H1 (cell line): Measurements from ENCODE around the gene VPS18. TPM values are rescaled to one million over a fixed set of nuclear protein-coding genes. Genes with fewer than 3 reads are reported as not detected.

Source experiments
- CTCF ChIA-PET: fragments of 300-600 bp; sonication (Branson Sonifier 250); formaldehyde crosslinking; loops from one replicate; lab custom pipeline; 2021; ENCODE audit not compliant: partially characterized antibody; lab: Charles Lee
- POLR2A ChIA-PET: fragments of 300-600 bp; sonication (Branson Sonifier 250); formaldehyde crosslinking; loops from one replicate; lab custom pipeline; 2021; ENCODE audit warnings: inconsistent platforms; ENCODE audit not compliant: partially characterized antibody; lab: Charles Lee
- DNase-seq, 2 experiments: peaks; one replicate each; pipeline versions ENCODE4 v3.0.0 to v3.0.0-alpha.2; 2010 to 2022; ENCODE audit warnings: low spot score in 2 of 2, low read depth in 1 of 2, mixed read lengths in 1 of 2
- FAIRE-seq: peaks from 2 replicates; lab custom pipeline; 2011; peaks lifted over from hg19 to GRCh38; lab: Jason Lieb, UNC
- H2AFZ ChIP-seq: 2 replicates; pipeline ENCODE4 v1.8.1; 2012; ENCODE audit warnings: low read length, inconsistent platforms
- H2AK5ac ChIP-seq: 2 replicates; pipeline ENCODE4 v1.6.1; 2013; ENCODE audit warnings: low read depth, low read length
- H2BK120ac ChIP-seq: replicated peaks from 2 replicates; pipeline ENCODE3; 2013; ENCODE audit warnings: low read depth, low read length, inconsistent platforms
- H2BK12ac ChIP-seq: 2 replicates; pipeline ENCODE4 v1.6.1; 2013; ENCODE audit warnings: low read depth, low read length
- H2BK15ac ChIP-seq: 2 replicates; pipeline ENCODE4 v1.6.1; 2013; ENCODE audit warnings: low read length
- H2BK20ac ChIP-seq: 2 replicates; pipeline ENCODE4 v1.6.1; 2013; ENCODE audit warnings: low read length
- H2BK5ac ChIP-seq: 2 replicates; pipeline ENCODE4 v1.6.1; 2013; ENCODE audit warnings: low read depth, low read length
- H3K14ac ChIP-seq: 2 replicates; pipeline ENCODE4 v1.6.1; 2013; ENCODE audit warnings: inconsistent platforms; ENCODE audit not compliant: insufficient read length
- H3K18ac ChIP-seq: 2 replicates; pipeline ENCODE4 v1.6.1; 2013; ENCODE audit warnings: low read length; ENCODE audit errors: extremely low read depth
- H3K23ac ChIP-seq: 2 replicates; pipeline ENCODE4 v1.6.1; 2013; ENCODE audit warnings: inconsistent platforms; ENCODE audit not compliant: insufficient read length
- H3K23me2 ChIP-seq: 2 replicates; pipeline ENCODE4 v1.6.1; 2013; ENCODE audit warnings: low read depth, low read length
- H3K27ac ChIP-seq: 2 replicates; pipeline ENCODE4 v1.6.1; 2011; ENCODE audit warnings: low read depth, low read length, inconsistent platforms
- H3K27me3 ChIP-seq, 4 experiments: replicated peaks in 1 of 4; 1 replicate in 1 of 4; 2 replicates in 3 of 4; pipeline versions ENCODE4 v1.6.1 to v1.8.1; 2011 to 2013; ENCODE audit warnings: low read length in 3 of 4, mild to moderate bottlenecking in 3 of 4, inconsistent platforms in 2 of 4, mixed read lengths in 2 of 4, moderate library complexity in 1 of 4; ENCODE audit not compliant: control insufficient read depth in 3 of 4, insufficient read depth in 3 of 4; ENCODE audit errors: extremely low read depth in 1 of 4
- H3K36me3 ChIP-seq, 4 experiments: 2 replicates each; pipeline versions ENCODE4 v1.6.1 to v1.8.1; 2011 to 2013; ENCODE audit warnings: mild to moderate bottlenecking in 4 of 4, low read length in 3 of 4, moderate library complexity in 2 of 4, control low read depth in 1 of 4, inconsistent platforms in 1 of 4; ENCODE audit not compliant: insufficient read depth in 4 of 4, control insufficient read depth in 2 of 4
- H3K4ac ChIP-seq: replicated peaks from 2 replicates; pipeline ENCODE3; 2013; ENCODE audit warnings: low read length, low read depth, mixed read lengths, inconsistent platforms; ENCODE audit not compliant: insufficient read length
- H3K4me1 ChIP-seq, 4 experiments: replicated peaks in 1 of 4; 1 replicate in 1 of 4; 2 replicates in 3 of 4; pipeline versions ENCODE4 v1.6.1 to v1.8.1; 2011 to 2013; ENCODE audit warnings: low read length in 3 of 4, inconsistent platforms in 2 of 4, mixed read lengths in 1 of 4; ENCODE audit not compliant: insufficient read depth in 4 of 4, control insufficient read depth in 3 of 4
- H3K4me2 ChIP-seq, 2 experiments: 2 replicates each; pipeline versions ENCODE4 v1.6.1 to v1.8.1; 2011 to 2013; ENCODE audit warnings: low read depth in 2 of 2, low read length in 2 of 2, control low read depth in 1 of 2, inconsistent platforms in 1 of 2, mild to moderate bottlenecking in 1 of 2; ENCODE audit not compliant: insufficient read depth in 1 of 2
- H3K4me3 ChIP-seq, 4 experiments: fragments of 200-600, 300-600 bp in 1 of 4; sonication (generic), shearing (Covaris generic), sonication (Bioruptor Twin) in 1 of 4; 2 replicates each; pipeline versions ENCODE4 v1.5.1 to v1.8.1; 2011 to 2016; ENCODE audit warnings: low read length in 4 of 4, low read depth in 3 of 4, control low read depth in 2 of 4, inconsistent platforms in 2 of 4, mild to moderate bottlenecking in 2 of 4, mixed read lengths in 1 of 4, moderate library complexity in 1 of 4; ENCODE audit not compliant: insufficient read depth in 2 of 4; ENCODE audit errors: extremely low read depth in 1 of 4
- H3K56ac ChIP-seq: replicated peaks from 2 replicates; pipeline ENCODE3; 2013; ENCODE audit warnings: low read depth, mild to moderate bottlenecking, mixed read lengths, low read length, inconsistent platforms; ENCODE audit not compliant: insufficient read length
- H3K79me1 ChIP-seq: 2 replicates; pipeline ENCODE4 v1.6.1; 2013; ENCODE audit warnings: low read depth, low read length, control low read depth
- H3K79me2 ChIP-seq, 2 experiments: 2 replicates each; pipeline versions ENCODE4 v1.6.1 to v1.8.1; 2012 to 2013; ENCODE audit warnings: low read length in 2 of 2, mild to moderate bottlenecking in 2 of 2, inconsistent platforms in 1 of 2; ENCODE audit not compliant: insufficient read depth in 2 of 2, control insufficient read depth in 1 of 2
- H3K9ac ChIP-seq, 4 experiments: replicated peaks in 1 of 4; 1 replicate in 1 of 4; 2 replicates in 3 of 4; pipeline versions ENCODE4 v1.6.1 to v1.8.1; 2011 to 2013; ENCODE audit warnings: low read depth in 3 of 4, low read length in 3 of 4, control low read depth in 2 of 4, mild to moderate bottlenecking in 2 of 4, moderate library complexity in 2 of 4, inconsistent platforms in 1 of 4; ENCODE audit errors: extremely low read depth in 1 of 4
- H3K9me3 ChIP-seq, 2 experiments: 2 replicates each; pipeline versions ENCODE4 v1.6.1 to v1.8.1; 2012 to 2013; ENCODE audit warnings: mild to moderate bottlenecking in 2 of 2, moderate library complexity in 2 of 2, control low read depth in 1 of 2, inconsistent platforms in 1 of 2, low read depth in 1 of 2, low read length in 1 of 2, mixed read lengths in 1 of 2; ENCODE audit not compliant: insufficient read depth in 2 of 2
- H4K20me1 ChIP-seq, 2 experiments: replicated peaks in 1 of 2; 2 replicates each; pipeline versions ENCODE3 to v1.8.1; 2011 to 2013; ENCODE audit warnings: inconsistent platforms in 2 of 2, low read length in 2 of 2, mild to moderate bottlenecking in 1 of 2; ENCODE audit not compliant: insufficient read depth in 2 of 2, control insufficient read depth in 1 of 2
- H4K5ac ChIP-seq: 2 replicates; pipeline ENCODE4 v1.6.1; 2013; ENCODE audit warnings: low read length, low read depth, mixed read lengths, inconsistent platforms; ENCODE audit not compliant: insufficient read length
- H4K8ac ChIP-seq: 2 replicates; pipeline ENCODE4 v1.8.0; 2013; ENCODE audit warnings: mild to moderate bottlenecking, moderate library complexity, low read length, inconsistent platforms; ENCODE audit not compliant: insufficient read depth; ENCODE audit errors: extremely low read depth
- H4K91ac ChIP-seq: replicated peaks from 2 replicates; pipeline ENCODE3; 2013; ENCODE audit warnings: low read length, mixed read lengths, inconsistent platforms; ENCODE audit not compliant: insufficient read length
- SIN3A ChIP-seq, 2 experiments: IDR thresholded peaks in 1 of 2; conservative IDR thresholded peaks in 1 of 2; 2 replicates each; pipeline ENCODE4 v1.6.1; 2011 to 2012; ENCODE audit warnings: low read length in 2 of 2, improper control_type of control experiment in 1 of 2, low read depth in 1 of 2, mild to moderate bottlenecking in 1 of 2
- SP1 ChIP-seq: IDR thresholded peaks from 2 replicates; pipeline ENCODE4 v1.6.1; 2011; ENCODE audit warnings: low read depth, low read length
- TCF12 ChIP-seq: IDR thresholded peaks from 2 replicates; pipeline ENCODE4 v1.6.1; 2011; ENCODE audit warnings: low read depth, mild to moderate bottlenecking, low read length
- TEAD4 ChIP-seq: IDR thresholded peaks from 2 replicates; pipeline ENCODE4 v1.6.1; 2012; ENCODE audit warnings: low read depth, low read length, inconsistent platforms, mixed read lengths
- WGBS, 2 experiments: shearing (Covaris generic) in 1 of 2; methylation state at CpG; one replicate each; pipeline versions ENCODE4 v1.1.6 to v1.1.7; 2013 to 2015; ENCODE audit warnings: low lambda C conversion rate in 2 of 2, mixed read lengths in 2 of 2, inconsistent platforms in 1 of 2, low coverage in 1 of 2, missing lambda C conversion rate in 1 of 2; ENCODE audit not compliant: insufficient replicate concordance in 2 of 2, insufficient coverage in 1 of 2, insufficient read length in 1 of 2; ENCODE audit errors: extremely low coverage in 1 of 2, missing lambda C conversion rate in 1 of 2; 5-methylcytosine and 5-hydroxymethylcytosine counted together
- polyA plus RNA-seq, 7 experiments: library from polyadenylated mRNA; depleted of rRNA in 3 of 7; stranded (reverse) in 5 of 7; unstranded in 2 of 7; fragments of >200 nt in 5 of 7; fragments of 200-250 nt in 2 of 7; gene quantifications; 1 replicate in 5 of 7; 2 replicates in 1 of 7; 4 replicates in 1 of 7; pipeline versions ENCODE4 v1.2.1 to v1.2.3, GENCODE V29; 2011 to 2013; ENCODE audit warnings: missing spikeins in 2 of 7, mixed read lengths in 2 of 7
- total RNA-seq: library from RNA; stranded (reverse); fragmentation: NEBNext Ultra II Directional; extraction: Animal tissue kit (Norgen Biotek cat#: 25700); gene quantifications from 2 replicates; pipeline ENCODE4 v1.2.1, GENCODE V29; 2021

The VPS18 gene
- total and polyA plus RNA-seq, 2 of the 8 experiments (the other 6 are each of a cell fraction or from before 2014, with no cell fraction given) = 28.9 to 32.7 TPM

DNA sequence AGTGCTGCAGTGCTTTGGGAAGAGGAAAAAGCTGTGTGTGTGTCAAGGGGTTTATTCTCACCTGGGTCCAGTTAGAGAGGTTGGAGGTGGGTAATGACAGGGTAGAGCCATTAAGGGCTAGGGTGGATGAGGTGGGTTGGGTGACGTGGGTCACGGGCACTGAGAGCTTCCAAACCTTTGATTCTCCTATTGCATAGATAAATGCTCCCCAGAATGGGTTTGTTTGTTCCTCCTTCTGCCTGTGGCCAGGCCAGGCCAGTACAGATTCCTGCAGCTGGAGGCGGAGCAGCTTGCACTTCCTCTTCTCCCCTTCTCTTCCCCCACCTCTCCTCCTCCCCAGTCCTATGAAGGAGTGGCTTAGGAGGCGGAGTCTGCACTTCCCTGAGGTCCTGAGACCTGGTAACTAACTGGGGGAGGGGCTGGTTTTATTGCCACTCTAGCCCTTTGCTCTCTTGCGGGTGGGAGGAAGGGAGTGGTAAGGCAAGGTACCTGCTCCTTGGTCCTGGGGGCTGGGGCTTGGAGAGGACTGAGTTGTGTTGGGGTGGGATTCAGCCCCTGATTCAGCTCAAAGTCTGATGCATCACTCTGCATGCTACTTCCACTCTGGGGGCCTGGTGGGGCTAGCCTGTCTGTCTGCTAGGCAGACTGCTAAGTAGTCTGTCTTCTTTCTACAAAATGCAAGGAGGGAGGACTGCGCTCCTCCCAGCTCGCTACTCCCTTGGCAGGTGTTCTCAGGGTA is 46.9 kb upstream of the VPS18 start:
- 81% methylated on average over 7 of the region's 7 CpGs; no CpG with 5 or more reads in 1 of the 2 experiments for WGBS, 2 experiments
- CTCF ChIA-PET = interaction anchor here (0.6 to 14.5 kb wide), 14 partner anchors 9 to 168 kb away, joined by 3 to 157 read pairs (median 4); partner anchors contain the start of gene VPS18
- no peak overlapping the region for H2BK120ac ChIP-seq
- no peak overlapping the region; the same call in 1 of the 2 replicates for H3K18ac ChIP-seq
- H3K27me3 ChIP-seq = peaks cover 0 to 2% (median 0%) of the 10 kb centered on the region in 4 experiments; a peak in 1 of 7 replicates
- DNase-seq (no peak), FAIRE-seq (no peak)
- no peak overlapping the region for H3K23ac ChIP-seq
- H2AFZ ChIP-seq = no peak overlapping the region
- H2BK12ac ChIP-seq = no peak overlapping the region
- no peak overlapping the region for H2BK20ac ChIP-seq
- no peak overlapping the region for H3K56ac ChIP-seq
- H4K5ac ChIP-seq = no peak overlapping the region
- H3K4me2 ChIP-seq = peak overlapping the region; percentile 36 to 85
- peak overlapping the region in 1 of 4 experiments; percentile 84; a peak in 2 of 8 replicates for H3K4me3 ChIP-seq
- TF ChIP-seq SP1 = 0 out of 2 replicates have a peak, but pooled peaks have one; percentile 17
- no peak for TF ChIP-seq TCF12
- 0 out of 2 replicates have a peak, but pooled peaks have one; percentile 17 for TF ChIP-seq TEAD4
- 0 out of 4 replicates have a peak, but pooled peaks of 1 of the 2 experiments have one; percentile 37 for TF ChIP-seq SIN3A (conservative IDR thresholded peaks at IDR 0.05 in 1 of 2, IDR thresholded peaks at IDR 0.05 in 1 of 2; ENCODE audit: low read depth in 1 of 2, low read length in 2 of 2)
- POLR2A ChIA-PET = interaction anchor here (0.8 to 2.8 kb wide), 13 partner anchors 10 to 107 kb away, joined by 3 to 17 read pairs (median 3); partner anchors contain the start of gene GCHFR
- no peak overlapping the region for H3K4ac ChIP-seq
- H4K8ac ChIP-seq = no peak overlapping the region
- H4K91ac ChIP-seq = no peak overlapping the region
- H3K23me2 ChIP-seq = peaks cover 13% of the 10 kb centered on the region
- H3K9me3 ChIP-seq = no peaks in the 10 kb centered on the region
- no peak overlapping the region for H3K27ac ChIP-seq
- H2BK15ac ChIP-seq = 0 out of 2 replicates have a peak overlapping the region, but pooled peaks have one; percentile 31
- H3K14ac ChIP-seq = no peak overlapping the region
- H3K36me3 ChIP-seq = peaks cover 3 to 25% (median 6%) of the 10 kb centered on the region in 4 experiments; a peak in 6 of 8 replicates
- no peak overlapping the region for H2AK5ac ChIP-seq
- 0 out of 2 replicates have a peak overlapping the region, but pooled peaks have one; percentile 39 for H2BK5ac ChIP-seq
- H3K79me1 ChIP-seq = peaks cover 24% of the 10 kb centered on the region
- H3K4me1 ChIP-seq = peaks cover 0 to 26% (median 15%) of the 10 kb centered on the region in 4 experiments; a peak in 6 of 7 replicates
- H4K20me1 ChIP-seq = peaks cover 7 to 23% of the 10 kb centered on the region in 2 experiments
- H3K9ac ChIP-seq = no peak overlapping the region; a peak in 1 of 7 replicates
- H3K79me2 ChIP-seq = peaks cover 0 to 53% of the 10 kb centered on the region in 2 experiments; a peak in 3 of 4 replicates
